Activated T-helper 1 cell treated with anti-CD3 and anti-CD28 coated beads, Interleukin-2, amount 50 U/mL, for 16 hours (primary cell): ENCODE measurements around the gene RNASE4.
"Not testable (repeated sequence)": the region's sequence is repeated elsewhere in the genome, so short reads cannot be mapped to it uniquely, and the experiment has no call there.

ENCODE experiments used
- DNase-seq, 2 donors: peaks; one replicate each; pipeline ENCODE4 v3.0.0-alpha.2; 2020; ENCODE audit warnings: low read depth in 1 of 2, low spot score in 1 of 2

RNASE4 gene

DNA sequence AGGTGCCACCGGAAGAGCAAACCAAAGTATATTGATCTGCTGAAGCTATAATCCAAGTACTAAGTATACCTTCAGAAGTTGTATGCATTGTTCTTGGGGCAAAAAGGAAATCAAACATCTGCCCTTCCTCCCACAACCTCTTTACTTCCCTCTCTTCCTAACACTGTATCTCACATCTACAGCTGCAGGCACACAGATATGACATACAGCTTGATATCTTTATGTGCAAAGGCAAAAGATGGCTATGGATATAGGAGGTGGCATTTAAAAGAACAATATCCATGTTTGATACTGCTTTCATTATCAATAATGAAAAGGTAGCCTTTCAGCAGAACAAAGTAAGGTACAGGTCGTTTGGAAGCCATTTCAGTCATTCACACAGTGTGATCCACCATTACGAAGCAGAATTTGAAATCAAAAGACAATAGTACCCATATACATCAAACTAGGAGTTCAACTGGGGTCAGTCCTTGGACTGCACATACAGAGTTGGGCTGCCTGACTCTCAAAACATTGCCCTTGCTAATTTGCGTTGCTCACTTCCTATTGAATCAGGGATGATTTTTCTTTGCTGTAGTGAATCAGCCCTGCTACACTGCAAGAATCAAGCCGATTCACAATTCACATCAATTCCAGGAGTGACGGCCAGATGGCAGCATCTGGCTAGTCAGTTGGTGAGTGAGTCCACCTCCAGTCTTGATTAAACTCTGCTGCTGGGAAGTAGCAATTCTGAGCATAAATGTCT is 13.1 kb downstream of the RNASE4 start:
- DNase-seq = peak; percentile 28 to 38

DNA sequence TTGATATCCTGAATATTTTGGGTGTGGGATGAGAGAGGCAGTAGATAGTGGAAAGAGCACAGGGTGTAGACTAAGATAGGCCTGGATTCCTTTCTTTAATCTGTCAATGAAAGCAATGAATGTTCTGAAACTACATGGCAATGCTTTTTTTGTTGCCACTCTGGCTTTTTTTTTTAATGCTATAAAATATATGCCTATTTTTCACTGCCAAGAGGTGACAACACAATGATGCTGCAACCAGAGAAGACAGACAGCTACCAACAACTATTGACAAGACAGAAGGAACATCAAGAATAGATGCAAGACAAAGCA is 13.6 kb downstream of the RNASE4 start:
- no peak for DNase-seq

DNA sequence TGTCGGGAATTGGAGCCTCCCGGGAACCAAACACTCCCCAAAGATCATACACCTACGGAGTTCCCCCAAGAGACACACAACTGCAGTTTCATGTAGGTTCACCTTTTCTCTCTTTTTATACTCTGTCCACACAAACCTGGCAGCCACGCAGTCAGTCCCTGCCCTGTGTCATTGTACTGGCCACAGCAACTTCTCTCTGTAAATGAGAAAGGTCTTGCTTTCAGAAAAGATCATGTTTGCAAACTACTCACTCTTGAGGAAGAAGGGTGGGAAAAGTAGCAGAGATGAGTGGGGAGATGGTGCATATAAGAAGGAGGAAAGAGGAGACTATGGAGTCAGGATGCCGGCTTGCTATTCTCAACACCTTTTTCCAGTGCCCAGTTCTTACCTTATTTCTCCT is 14.6 kb downstream of the RNASE4 start:
- no peak for DNase-seq

DNA sequence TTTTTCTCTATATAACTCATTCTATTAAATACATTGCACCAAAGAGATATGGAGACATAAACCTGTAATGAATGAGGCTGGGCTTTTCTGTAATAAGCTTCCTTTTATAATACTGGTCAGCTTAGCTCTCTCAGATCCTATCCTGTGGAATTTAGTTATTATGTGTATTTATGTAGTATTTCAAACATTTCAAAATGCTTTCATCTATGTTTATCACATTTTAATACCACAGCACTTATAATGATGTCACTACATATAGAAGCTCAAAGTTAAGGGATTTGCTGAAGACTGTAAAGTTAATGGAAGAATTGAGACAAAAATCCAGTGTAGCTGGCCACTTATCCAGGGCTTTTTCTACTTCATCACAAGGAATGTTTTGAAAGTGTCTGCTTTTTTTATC is 15.6 kb downstream of the RNASE4 start:
- DNase-seq = no peak

DNA sequence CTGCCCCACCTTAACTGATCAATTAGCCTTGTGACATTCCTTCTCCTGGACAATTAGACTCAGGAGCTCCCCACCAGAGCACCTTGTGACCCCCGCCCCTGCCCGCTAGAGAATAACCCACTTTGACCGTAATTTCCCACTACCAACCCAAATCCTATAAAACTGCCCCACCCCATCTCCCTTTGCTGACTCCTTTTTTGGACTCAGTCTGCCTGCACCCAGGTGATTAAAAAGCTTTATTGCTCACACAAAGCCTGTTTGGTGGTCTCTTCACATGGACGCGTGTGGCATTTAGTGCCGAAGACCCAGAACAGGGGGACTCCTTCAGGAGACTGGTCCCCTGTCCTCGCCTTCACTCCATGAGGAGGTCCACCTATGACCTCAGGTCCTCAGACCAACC is 16.6 kb downstream of the RNASE4 start:
- not testable (repeated sequence) for DNase-seq

DNA sequence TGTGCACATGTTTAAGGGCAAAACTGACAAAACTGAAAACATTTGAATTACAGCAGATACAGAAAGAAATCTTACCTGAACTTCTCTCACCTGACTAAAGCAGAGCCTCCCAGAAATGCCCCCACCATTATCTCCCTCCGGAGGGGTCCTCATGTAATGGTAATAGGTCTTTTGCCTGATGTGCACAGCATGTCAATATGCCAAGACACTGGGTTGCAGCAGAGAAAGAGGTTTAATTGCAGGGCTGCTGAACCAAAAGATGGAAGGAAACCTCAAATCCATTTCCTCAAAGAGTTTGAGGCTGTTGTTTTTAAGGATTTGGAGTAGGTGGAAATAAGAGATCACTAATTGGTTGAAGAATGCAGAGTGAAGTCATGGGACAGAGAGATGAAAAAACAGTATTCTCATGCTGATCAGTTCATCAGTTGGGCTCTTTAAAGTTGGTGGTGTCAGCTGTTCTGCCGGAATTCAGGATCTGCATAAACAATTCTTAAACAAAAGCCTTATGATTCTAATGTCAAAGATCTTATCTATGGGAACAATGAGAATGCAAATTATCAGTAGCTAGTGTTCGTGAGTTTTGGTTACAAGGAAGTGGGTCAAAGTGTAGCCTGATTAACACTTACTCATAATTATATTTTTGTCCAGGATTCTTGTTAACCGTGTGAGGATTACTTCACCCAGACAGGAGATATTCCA is 22.4 kb downstream of the RNASE4 start:
- DNase-seq = no peak

DNA sequence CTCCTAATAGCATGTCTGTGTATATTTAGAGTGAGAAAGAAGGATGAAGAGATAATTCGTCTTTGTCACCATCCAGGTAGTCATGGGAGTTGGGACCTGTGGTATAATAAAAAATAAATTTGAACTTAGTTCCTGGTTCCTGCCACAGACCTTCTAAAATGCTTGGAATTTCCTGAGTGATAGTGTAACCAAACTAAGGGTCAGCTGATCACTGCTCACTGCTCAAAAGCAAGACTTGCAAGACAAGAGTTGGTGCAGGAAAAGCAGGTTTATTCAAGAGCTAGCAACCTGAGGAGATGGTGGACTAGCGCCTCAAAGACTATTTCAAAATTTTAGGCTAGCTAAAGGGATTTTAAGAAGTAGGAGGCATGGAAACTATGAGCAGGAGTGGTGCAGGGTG is 23.3 kb downstream of the RNASE4 start:
- DNase-seq = no peak

DNA sequence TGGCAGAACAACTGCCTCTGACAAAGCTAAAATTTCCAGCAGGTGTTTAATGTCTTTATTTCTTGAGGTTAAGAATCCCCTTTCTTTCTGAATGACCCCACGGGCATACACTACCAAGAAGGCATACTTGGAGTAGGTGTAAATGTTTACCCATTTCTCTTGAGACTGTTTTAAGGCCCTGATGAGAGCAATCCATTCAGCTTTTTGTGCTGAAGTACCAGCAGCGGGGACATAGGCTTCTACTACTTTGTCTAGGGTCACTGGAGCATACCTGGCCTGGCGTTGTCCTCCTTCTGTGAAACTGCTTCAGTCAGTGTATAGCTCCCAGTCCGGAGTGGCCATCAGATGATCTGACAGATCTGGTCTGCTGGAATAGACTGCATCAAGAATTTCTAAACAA is 26.9 kb downstream of the RNASE4 start:
- DNase-seq = no peak

DNA sequence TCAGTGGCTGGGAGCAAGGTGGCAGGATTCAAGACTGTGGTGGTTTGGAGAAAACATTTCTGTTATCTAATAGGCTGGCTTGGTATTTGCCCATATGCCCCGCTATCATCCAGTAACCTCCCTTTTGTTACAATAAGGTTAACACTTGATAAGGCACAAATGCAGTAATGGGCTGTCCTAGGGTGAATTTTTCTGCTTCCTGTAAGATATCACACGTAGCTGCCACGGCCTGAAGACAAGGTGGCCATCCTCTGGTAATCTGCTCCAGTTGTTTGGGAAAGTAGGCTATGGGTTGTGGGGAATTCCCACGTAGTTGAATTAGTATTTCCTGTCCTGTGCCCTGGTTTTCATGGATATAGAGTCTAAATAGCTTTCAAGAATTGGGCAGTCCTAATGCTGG is 27.3 kb downstream of the RNASE4 start:
- DNase-seq = no peak

DNA sequence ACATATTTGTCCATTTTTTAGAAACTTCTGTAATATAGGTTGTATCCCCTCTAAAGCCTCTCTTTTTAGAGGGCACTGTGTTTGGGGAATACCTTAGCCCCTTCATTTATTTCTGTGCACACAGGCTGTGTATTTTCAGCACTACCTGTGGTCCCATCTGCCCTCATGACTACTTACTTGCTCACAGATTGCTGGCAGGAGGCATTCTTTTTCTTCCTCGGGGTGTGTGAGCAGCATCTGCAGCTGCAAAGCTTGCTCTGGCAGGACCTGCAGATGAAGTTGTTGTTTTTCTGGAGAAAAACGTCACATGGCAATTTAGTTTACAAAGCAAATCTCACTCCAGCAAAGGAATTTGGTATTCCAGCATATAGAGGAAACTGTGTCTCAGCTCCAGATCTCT is 28.5 kb downstream of the RNASE4 start:
- DNase-seq = no peak

DNA sequence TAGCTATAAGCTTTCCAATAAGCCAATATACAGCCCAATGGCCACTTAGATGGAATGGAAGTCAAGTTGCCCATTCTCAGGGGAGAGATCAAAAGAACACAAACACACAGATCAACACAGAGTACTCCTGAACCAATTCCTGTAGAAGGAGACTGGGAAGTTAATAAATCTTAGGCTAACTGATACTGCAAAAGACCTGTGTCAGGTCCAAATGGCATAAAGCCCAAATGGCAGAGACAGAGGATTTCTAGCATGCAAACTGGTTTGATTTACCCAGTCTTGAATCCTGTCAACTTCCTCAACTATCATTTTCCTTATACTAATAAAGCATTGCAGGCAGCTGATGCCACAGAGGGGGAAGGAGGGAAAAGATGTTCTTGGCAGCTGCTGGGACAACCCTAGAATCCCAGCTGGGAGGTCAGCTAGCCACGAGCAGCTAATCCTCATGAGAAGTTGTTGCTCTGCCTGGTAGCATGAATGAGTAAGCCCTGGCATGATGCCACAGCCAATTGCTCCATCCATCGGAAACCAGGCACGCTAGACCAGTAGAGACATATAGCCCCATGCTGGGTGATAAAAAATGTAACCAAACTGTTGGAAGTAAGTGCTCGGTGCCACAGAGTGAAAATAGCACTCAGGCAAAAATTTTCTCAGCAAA is 30.4 kb downstream of the RNASE4 start:
- DNase-seq = no peak

DNA sequence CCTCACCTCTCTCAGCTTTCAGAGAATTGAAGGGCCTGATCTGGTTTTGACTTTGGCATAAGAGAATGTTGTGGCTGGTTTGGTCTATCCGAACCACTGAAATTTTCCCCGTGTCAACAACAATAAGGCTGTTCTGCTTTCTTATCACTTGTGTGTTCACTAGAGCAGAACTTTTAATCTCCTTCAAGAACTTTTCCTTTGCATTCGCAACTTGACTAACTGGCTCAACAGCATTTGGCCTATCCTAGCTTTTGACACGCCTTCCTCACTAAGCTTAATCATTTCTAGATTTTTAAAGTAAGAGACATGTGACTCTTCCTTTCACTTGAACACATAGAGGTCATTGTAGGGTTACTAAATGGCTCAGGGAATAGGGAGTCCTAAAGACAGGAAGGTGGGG is 35.4 kb downstream of the RNASE4 start:
- DNase-seq = no peak

DNA sequence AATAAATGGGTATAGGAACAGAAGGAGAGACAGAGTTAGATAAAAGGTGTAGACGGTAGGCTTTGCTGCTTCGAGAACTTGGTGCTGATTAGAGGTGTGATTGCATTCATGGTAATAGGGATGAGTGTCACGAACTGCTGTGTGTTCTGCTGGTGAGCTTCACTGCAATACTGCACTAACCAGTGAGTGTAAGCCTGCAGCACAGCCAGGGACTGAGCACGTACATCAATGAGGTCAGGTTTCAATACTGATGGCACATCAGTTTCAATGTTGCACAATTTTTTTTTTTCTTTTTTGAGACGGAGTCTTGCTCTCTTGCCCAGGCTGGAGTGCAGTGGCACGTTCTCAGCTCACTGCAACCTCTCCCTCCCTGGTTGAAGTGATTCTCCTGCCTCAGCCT is 36.4 kb downstream of the RNASE4 start:
- DNase-seq = no peak

DNA sequence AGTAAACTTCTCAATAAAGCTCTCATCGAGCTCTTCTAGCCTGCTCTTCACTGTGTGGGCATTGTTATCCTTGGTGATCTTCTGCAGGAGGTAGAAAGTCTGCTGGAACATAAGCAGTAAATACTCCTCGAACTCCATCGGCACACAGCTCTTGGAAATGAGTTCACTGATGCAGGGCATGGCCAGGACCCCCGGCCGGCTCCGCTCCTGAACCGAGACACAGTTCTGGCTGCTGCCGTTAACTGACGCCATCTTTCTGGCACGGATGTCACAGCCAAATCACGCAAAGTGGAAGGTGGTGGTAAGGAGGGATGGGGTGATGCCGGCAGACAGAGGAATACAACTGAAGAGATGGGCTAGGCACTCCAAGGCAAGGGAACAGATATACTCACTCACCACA is 37.7 kb downstream of the RNASE4 start:
- no peak for DNase-seq

DNA sequence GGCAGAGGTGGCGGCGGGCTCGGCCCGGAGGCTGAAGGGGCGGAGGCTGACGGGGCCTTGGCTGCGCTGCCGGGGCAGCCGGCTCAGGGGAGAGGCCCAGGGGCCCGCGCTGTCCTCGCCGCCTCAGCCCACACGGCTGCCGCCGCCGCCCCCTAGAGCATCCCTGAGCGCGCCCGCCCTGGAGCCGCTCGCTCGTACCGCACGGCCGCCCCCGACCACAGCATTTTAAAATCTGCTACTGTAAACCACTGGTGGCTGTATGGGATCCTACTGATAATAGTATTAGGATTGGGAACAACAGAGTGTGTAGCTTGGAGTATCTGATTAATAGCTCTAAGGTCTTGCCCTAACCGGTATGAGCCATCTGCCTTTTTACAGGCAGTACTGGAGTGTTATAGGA is 39.1 kb downstream of the RNASE4 start:
- DNase-seq = no peak

DNA sequence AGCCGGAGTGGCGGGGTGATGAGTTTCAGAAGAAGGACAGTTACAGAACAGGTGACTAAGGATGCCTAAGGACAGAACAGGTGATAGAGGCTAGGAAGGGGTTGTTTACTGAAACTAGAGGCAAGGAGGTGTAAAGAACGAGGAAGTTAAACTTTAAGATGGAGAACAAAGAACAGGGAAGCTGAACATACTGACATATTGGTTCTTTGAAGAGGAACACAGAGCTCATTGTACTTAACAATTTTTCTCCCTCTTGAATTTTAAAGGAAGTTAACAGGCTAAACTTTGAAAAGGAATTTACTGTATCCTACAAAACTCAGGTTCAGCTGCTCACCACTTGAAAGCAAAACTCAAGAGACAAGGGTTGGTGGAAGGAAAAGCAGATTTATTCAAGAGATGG is 41.8 kb downstream of the RNASE4 start:
- DNase-seq = not testable (repeated sequence)

DNA sequence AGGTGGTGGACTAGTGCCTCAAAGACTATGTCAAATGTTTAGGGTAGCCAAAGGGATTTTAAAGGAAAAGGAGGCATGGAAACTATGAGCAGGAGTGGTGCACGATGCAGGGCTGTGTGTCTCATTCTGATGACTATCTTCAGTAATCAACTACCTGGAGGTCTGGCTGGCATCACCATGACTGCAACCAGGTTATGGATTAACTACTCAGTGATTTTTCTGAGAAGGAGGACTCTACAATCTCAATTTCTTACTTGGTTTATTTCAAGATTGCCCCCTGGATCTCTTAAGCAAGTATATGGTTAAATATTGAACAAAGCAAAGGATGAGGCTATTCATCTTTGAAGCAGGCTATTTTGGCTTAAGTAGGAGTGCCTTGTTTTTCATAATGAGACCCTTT is 42.2 kb downstream of the RNASE4 start:
- no peak for DNase-seq

DNA sequence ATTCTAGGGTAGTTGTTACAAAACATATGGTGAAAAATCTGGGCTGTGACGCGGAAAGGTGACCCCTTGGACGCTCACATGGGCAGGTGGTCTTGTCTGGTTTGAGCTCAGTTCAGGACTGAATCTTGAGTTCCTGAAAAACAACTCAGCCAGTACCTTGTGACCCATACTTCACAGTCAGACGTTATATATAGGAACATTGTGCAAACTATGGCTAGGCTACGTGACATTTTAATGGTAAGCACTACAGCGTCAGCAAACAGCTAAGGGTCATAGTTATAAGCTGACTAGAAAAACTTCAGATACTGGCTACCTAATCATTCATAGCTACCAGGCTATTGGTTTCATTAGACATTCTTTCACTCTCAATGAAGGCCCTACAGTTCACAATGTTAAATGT is 46.5 kb downstream of the RNASE4 start:
- DNase-seq = no peak

DNA sequence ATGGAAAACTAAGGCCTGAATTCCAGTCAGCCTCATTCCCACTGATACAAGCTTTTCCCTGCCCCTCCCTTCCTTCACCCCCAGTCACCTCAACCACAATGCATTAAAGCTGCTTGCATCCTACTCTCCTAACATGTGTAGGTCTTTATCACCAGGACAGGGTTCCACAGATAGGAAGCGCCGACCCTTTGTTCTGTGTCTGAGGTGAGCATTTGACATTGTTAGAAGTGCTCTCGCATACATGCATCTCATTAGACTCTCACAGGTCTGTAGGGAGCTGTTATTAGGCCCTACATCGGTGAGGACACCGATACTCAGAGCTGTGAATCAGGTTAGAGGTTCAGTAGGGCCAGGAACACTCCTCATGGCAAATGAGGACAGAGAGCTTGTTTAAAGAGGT is 48.1 kb downstream of the RNASE4 start:
- DNase-seq = no peak

DNA sequence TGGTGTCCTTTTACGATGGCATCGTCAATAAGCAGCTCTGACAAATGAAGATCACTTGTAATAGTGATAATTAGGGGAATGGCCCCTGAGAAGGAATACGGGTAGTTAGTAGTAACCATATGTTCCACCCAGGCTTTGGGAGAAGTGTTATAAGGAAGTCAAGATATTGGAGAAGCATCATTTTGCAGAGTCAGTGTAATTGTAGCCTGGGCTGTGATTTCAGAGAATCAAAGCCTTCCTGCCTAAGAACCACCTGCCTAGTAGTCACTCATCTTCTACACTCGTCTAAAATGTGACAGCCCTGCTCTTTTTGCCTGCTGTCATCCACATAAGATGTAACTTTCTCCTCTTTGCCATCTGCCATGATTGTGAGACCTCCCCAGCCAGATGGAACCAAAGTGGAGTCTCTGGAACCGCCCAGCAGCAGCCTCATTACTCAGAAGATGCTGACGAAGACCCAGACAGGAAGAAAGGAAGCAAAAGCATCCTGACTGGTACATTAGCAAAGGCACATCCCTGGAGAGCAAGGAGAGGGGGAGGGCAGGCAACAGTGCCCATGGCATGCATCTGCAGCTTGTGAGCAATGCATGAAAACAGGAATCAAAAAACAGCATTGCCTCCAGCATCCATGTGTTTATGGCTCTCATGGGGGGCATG is 48.7 kb downstream of the RNASE4 start:
- DNase-seq = no peak

DNA sequence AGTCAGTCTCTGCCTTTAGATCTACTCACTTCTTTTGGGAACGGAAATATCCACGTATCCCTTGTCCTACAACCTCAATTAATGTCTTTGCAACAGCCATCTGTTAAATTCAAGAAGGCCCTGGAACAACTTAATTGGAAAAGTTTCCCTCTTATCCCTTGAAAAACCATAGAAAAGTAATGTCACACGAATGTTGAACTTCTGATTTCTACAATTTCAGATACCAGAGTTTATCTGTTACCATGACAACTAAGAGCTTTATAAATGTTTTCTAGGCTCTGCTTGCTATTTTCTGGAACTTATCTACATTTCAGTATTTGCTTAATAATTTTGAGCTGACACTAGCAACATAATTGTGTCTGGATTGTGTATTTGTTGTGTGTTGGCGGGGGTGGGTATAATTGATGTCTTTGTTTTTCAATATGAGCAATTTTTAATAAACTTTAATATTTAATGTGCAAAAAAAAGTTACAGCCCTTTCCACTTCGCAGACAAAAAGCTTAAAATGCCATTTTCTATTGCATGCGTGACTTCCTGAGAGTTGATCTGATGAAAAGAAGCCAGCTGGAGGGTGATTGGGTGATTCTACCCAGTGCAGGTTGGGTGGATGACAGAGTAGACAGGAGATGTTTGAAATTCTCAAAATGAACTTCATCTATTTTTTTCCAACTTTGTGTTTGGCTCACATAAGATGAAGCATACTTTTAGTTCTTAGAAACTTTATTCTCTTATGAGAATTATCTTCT is 49.5 kb downstream of the RNASE4 start:
- no peak for DNase-seq
